ENCODE results near the gene SLIT2.

SLIT2 gene

DNA sequence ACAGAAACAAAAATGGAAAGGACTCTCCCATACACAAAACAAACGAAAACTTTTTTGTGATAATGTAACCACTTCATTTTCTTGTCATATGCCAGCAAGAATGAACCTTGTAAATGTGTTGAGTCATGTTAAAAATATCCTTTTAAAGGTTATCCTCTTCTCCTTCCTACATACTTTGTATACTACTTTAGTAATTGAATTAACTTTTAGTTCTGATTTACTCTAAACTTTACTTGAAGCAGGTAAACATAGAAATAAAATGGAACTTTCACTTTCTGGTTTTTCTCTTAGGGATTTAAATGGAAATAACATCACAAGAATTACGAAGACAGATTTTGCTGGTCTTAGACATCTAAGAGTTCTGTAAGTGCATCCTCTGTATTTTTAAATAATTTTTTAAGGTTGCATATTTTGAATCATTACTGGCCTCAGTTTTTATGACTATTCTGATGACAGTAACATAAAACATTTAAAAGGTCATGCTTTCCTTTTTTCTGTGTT lies 4.7 kb downstream of the SLIT2 start:
- H2AFZ ChIP-seq (ENCODE audit: low read length) = no peak overlapping the region
- H3K23ac ChIP-seq (ENCODE audit: low read depth, low read length, poor library complexity) = no peak overlapping the region
- no peak overlapping the region for H2BK12ac ChIP-seq (ENCODE audit: low read length)
- H3K14ac ChIP-seq (ENCODE audit: low read length) = no peak overlapping the region
- H3K4ac ChIP-seq (ENCODE audit: low read length) = no peak overlapping the region
- peak overlapping the region in 1 of 2 donors; percentile 75 for H3K4me3 ChIP-seq (ENCODE audit: low read length in 2 of 2)
- no peaks in the 10 kb centered on the region for H3K79me1 ChIP-seq (ENCODE audit: low read depth, low read length)
- H2BK120ac ChIP-seq (ENCODE audit: low read depth, low read length) = no peak overlapping the region
- peaks cover 13 to 23% of the 10 kb centered on the region in 2 donors for H3K4me1 ChIP-seq (ENCODE audit: control insufficient read depth in 2 of 2, insufficient read depth in 1 of 2, low read depth in 1 of 2, low read length in 2 of 2)
- H2BK15ac ChIP-seq (ENCODE audit: low read length) = no peak overlapping the region
- WGBS, 2 donors (ENCODE audit: extremely low coverage in 2 of 2, insufficient read length in 2 of 2, insufficient replicate concordance in 1 of 2) = no CpG with 5 or more reads among the region's 2 CpGs
- H3K9ac ChIP-seq (ENCODE audit: low read depth, low read length, poor library complexity) = no peak overlapping the region
- H2BK5ac ChIP-seq (ENCODE audit: low read length) = no peak overlapping the region
- no peak overlapping the region for H3K27ac ChIP-seq (replicated peaks; ENCODE audit: low read length)
- no peak for DNase-seq (ENCODE audit: low spot score)
- no peak overlapping the region for H4K91ac ChIP-seq (ENCODE audit: low read depth, low read length, poor library complexity)
- H2AK5ac ChIP-seq (ENCODE audit: low read depth, low read length) = no peak overlapping the region
- no peak overlapping the region for H3K18ac ChIP-seq (ENCODE audit: low read length)
- peaks cover 0 to 48% of the 10 kb centered on the region in 2 donors for H3K36me3 ChIP-seq (replicated peaks in 1 of 2; ENCODE audit: control insufficient read depth in 2 of 2, insufficient read depth in 2 of 2, low read length in 2 of 2)
- H3K9me3 ChIP-seq (replicated peaks in 1 of 2; ENCODE audit: control insufficient read depth in 2 of 2, insufficient read depth in 1 of 2, low read depth in 1 of 2, low read length in 2 of 2) = no peaks in the 10 kb centered on the region
- H4K8ac ChIP-seq (ENCODE audit: low read depth, low read length) = no peak overlapping the region
- H3K27me3 ChIP-seq (ENCODE audit: control insufficient read depth in 3 of 3, insufficient read depth in 3 of 3, low read depth in 1 of 3, low read length in 3 of 3) = peaks cover 0 to 39% (median 26%) of the 10 kb centered on the region in 3 experiments
- H3K4me2 ChIP-seq (ENCODE audit: insufficient read depth, low read length, poor library complexity, severe bottlenecking) = no peak overlapping the region

DNA sequence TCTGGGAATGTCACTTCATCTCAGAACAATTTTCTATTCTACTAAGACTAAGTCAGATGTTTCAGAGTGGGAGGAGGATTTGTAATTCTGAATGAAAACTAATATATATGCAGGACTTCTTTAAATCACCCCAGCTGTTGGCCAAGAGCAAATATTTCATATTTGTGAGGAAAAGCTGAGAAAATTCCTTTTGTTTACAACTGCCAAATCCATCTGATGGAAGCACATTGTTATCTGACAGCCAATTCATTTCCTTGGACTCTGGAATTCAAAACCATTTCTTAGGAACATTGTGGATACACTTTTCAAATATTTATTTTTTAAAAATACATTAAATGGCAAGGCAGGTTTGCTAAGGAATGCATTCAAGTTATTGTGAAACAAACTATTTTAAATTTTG lies 8.0 kb downstream of the SLIT2 start:
- no peak overlapping the region for H4K8ac ChIP-seq (ENCODE audit: low read depth, low read length)
- H3K27me3 ChIP-seq (ENCODE audit: control insufficient read depth in 3 of 3, insufficient read depth in 3 of 3, low read depth in 1 of 3, low read length in 3 of 3) = peaks cover 0 to 14% (median 3%) of the 10 kb centered on the region in 3 experiments
- H3K14ac ChIP-seq (ENCODE audit: low read length) = no peak overlapping the region
- no peak overlapping the region for H3K4ac ChIP-seq (ENCODE audit: low read length)
- H3K36me3 ChIP-seq (replicated peaks in 1 of 2; ENCODE audit: control insufficient read depth in 2 of 2, insufficient read depth in 2 of 2, low read length in 2 of 2) = peaks cover 0 to 80% of the 10 kb centered on the region in 2 donors
- no peak overlapping the region for H3K4me3 ChIP-seq (ENCODE audit: low read length in 2 of 2)
- H3K4me1 ChIP-seq (ENCODE audit: control insufficient read depth in 2 of 2, insufficient read depth in 1 of 2, low read depth in 1 of 2, low read length in 2 of 2) = peaks cover 4 to 13% of the 10 kb centered on the region in 2 donors
- H3K27ac ChIP-seq (replicated peaks; ENCODE audit: low read length) = no peak overlapping the region
- DNase-seq (ENCODE audit: low spot score) = no peak
- no peaks in the 10 kb centered on the region for H3K79me1 ChIP-seq (ENCODE audit: low read depth, low read length)
- no peak overlapping the region for H3K23ac ChIP-seq (ENCODE audit: low read depth, low read length, poor library complexity)
- no peak overlapping the region for H2BK5ac ChIP-seq (ENCODE audit: low read length)
- no peak overlapping the region for H2BK120ac ChIP-seq (ENCODE audit: low read depth, low read length)
- no peak overlapping the region for H2AFZ ChIP-seq (ENCODE audit: low read length)
- H4K91ac ChIP-seq (ENCODE audit: low read depth, low read length, poor library complexity) = no peak overlapping the region
- H3K9ac ChIP-seq (ENCODE audit: low read depth, low read length, poor library complexity) = no peak overlapping the region
- H2AK5ac ChIP-seq (ENCODE audit: low read depth, low read length) = no peak overlapping the region
- no peak overlapping the region for H2BK12ac ChIP-seq (ENCODE audit: low read length)
- H3K4me2 ChIP-seq (ENCODE audit: insufficient read depth, low read length, poor library complexity, severe bottlenecking) = no peak overlapping the region
- H2BK15ac ChIP-seq (ENCODE audit: low read length) = no peak overlapping the region
- H3K9me3 ChIP-seq (replicated peaks in 1 of 2; ENCODE audit: control insufficient read depth in 2 of 2, insufficient read depth in 1 of 2, low read depth in 1 of 2, low read length in 2 of 2) = no peaks in the 10 kb centered on the region
- H3K18ac ChIP-seq (ENCODE audit: low read length) = no peak overlapping the region

- Histone ChIP-seq H2AK5ac (ENCODE audit: low read depth, low read length) (no peak overlapping the region), H3K36me3 (replicated peaks in 1 of 2; ENCODE audit: control insufficient read depth in 2 of 2, insufficient read depth in 2 of 2, low read length in 2 of 2) (peaks cover 0 to 85% of the 10 kb centered on the region in 2 donors), H3K4me3 (ENCODE audit: low read length in 2 of 2) (no peak overlapping the region), H3K4me2 (ENCODE audit: insufficient read depth, low read length, poor library complexity, severe bottlenecking) (no peak overlapping the region), H2BK5ac (ENCODE audit: low read length) (no peak overlapping the region), H3K9me3 (replicated peaks in 1 of 2; ENCODE audit: control insufficient read depth in 2 of 2, insufficient read depth in 1 of 2, low read depth in 1 of 2, low read length in 2 of 2) (no peaks in the 10 kb centered on the region), H3K4me1 (ENCODE audit: control insufficient read depth in 2 of 2, insufficient read depth in 1 of 2, low read depth in 1 of 2, low read length in 2 of 2) (peaks cover 0 to 13% of the 10 kb centered on the region in 2 donors), H2BK120ac (ENCODE audit: low read depth, low read length) (no peak overlapping the region), H3K18ac (ENCODE audit: low read length) (no peak overlapping the region), H2AFZ (ENCODE audit: low read length) (no peak overlapping the region), H2BK15ac (ENCODE audit: low read length) (no peak overlapping the region), H3K27ac (replicated peaks; ENCODE audit: low read length) (no peak overlapping the region), H3K79me1 (ENCODE audit: low read depth, low read length) (no peaks in the 10 kb centered on the region), H4K91ac (ENCODE audit: low read depth, low read length, poor library complexity) (no peak overlapping the region), H3K9ac (ENCODE audit: low read depth, low read length, poor library complexity) (no peak overlapping the region), H3K14ac (ENCODE audit: low read length) (no peak overlapping the region), H2BK12ac (ENCODE audit: low read length) (no peak overlapping the region), H4K8ac (ENCODE audit: low read depth, low read length) (no peak overlapping the region), H3K23ac (ENCODE audit: low read depth, low read length, poor library complexity) (no peak overlapping the region), H3K27me3 (ENCODE audit: control insufficient read depth in 3 of 3, insufficient read depth in 3 of 3, low read depth in 1 of 3, low read length in 3 of 3) (peaks cover 0 to 3% (median 0%) of the 10 kb centered on the region in 3 experiments), H3K4ac (ENCODE audit: low read length) (no peak overlapping the region)
- DNase-seq (ENCODE audit: low spot score) = no peak
- no CpG with 5 or more reads among the region's 2 CpGs for WGBS, 2 donors (ENCODE audit: extremely low coverage in 2 of 2, insufficient read length in 2 of 2, insufficient replicate concordance in 1 of 2)
Measured at GRCh38 chr4:20260821-20261220, 9.1 kb downstream of the SLIT2 start.

DNA sequence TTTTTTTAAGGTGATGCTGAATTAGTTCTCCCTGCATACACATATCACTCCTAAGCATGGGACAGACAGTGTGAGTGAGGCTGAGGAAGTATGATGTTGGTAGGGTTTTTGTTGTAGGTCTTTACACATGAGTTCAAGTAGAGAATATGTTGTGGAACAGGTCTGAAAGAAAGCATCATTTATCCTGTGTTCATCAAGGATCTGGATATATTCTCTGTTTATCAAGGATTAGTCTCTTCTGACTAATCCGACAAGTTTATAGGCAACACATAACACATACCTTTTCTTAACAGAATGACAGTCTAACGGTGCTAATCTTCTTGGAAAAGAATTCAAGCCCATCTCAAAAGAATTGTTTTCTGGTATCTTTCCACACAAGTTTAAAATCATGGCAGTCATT lies 10.5 kb downstream of the SLIT2 start:
- H2BK15ac ChIP-seq (ENCODE audit: low read length) = no peak overlapping the region
- no peaks in the 10 kb centered on the region for H3K27me3 ChIP-seq (ENCODE audit: control insufficient read depth in 3 of 3, insufficient read depth in 3 of 3, low read depth in 1 of 3, low read length in 3 of 3)
- H3K27ac ChIP-seq (replicated peaks; ENCODE audit: low read length) = no peak overlapping the region
- H4K8ac ChIP-seq (ENCODE audit: low read depth, low read length) = no peak overlapping the region
- H3K14ac ChIP-seq (ENCODE audit: low read length) = no peak overlapping the region
- no peak overlapping the region for H3K4me3 ChIP-seq (ENCODE audit: low read length in 2 of 2)
- DNase-seq (ENCODE audit: low spot score) = no peak
- no peak overlapping the region for H2BK12ac ChIP-seq (ENCODE audit: low read length)
- no peak overlapping the region for H4K91ac ChIP-seq (ENCODE audit: low read depth, low read length, poor library complexity)
- H3K9ac ChIP-seq (ENCODE audit: low read depth, low read length, poor library complexity) = no peak overlapping the region
- no peak overlapping the region for H2AFZ ChIP-seq (ENCODE audit: low read length)
- no peak overlapping the region for H2BK5ac ChIP-seq (ENCODE audit: low read length)
- no peak overlapping the region for H3K18ac ChIP-seq (ENCODE audit: low read length)
- peaks cover 2 to 21% of the 10 kb centered on the region in 2 donors for H3K4me1 ChIP-seq (ENCODE audit: control insufficient read depth in 2 of 2, insufficient read depth in 1 of 2, low read depth in 1 of 2, low read length in 2 of 2)
- H3K36me3 ChIP-seq (replicated peaks in 1 of 2; ENCODE audit: control insufficient read depth in 2 of 2, insufficient read depth in 2 of 2, low read length in 2 of 2) = peaks cover 0 to 90% of the 10 kb centered on the region in 2 donors
- H3K79me1 ChIP-seq (ENCODE audit: low read depth, low read length) = no peaks in the 10 kb centered on the region
- no peak overlapping the region for H3K4me2 ChIP-seq (ENCODE audit: insufficient read depth, low read length, poor library complexity, severe bottlenecking)
- WGBS, 2 donors (ENCODE audit: extremely low coverage in 2 of 2, insufficient read length in 2 of 2, insufficient replicate concordance in 1 of 2) = no CpG with 5 or more reads among the region's 2 CpGs
- H3K23ac ChIP-seq (ENCODE audit: low read depth, low read length, poor library complexity) = no peak overlapping the region
- H2AK5ac ChIP-seq (ENCODE audit: low read depth, low read length) = no peak overlapping the region
- H3K4ac ChIP-seq (ENCODE audit: low read length) = no peak overlapping the region
- H2BK120ac ChIP-seq (ENCODE audit: low read depth, low read length) = no peak overlapping the region
- no peaks in the 10 kb centered on the region for H3K9me3 ChIP-seq (replicated peaks in 1 of 2; ENCODE audit: control insufficient read depth in 2 of 2, insufficient read depth in 1 of 2, low read depth in 1 of 2, low read length in 2 of 2)

All from neuronal stem cell (in vitro differentiated cells).